NCI-H1048 (cell line): ENCODE measurements around the gene PICK1.

Experiments
- DNase-seq: peaks from one replicate; lab custom pipeline; 2025; lab: John Stamatoyannopoulos, UW

The PICK1 gene

GRCh38 chr22:38088629-38089473 lies 31.6 kb downstream of the PICK1 start:
- DNase-seq, result no peak

- DNase-seq, result no peak
Measured at GRCh38 chr22:38089474-38089851, 32.3 kb downstream of the PICK1 start.

GRCh38 chr22:38097058-38097457 lies 39.9 kb downstream of the PICK1 start:
- DNase-seq, result no peak

GRCh38 chr22:38097557-38098409 lies 40.6 kb downstream of the PICK1 start:
- DNase-seq, result no peak

- no peak for DNase-seq
Measured at GRCh38 chr22:38098410-38099249, 41.4 kb downstream of the PICK1 start.

GRCh38 chr22:38103641-38104040 lies 46.4 kb downstream of the PICK1 start:
- no peak for DNase-seq

GRCh38 chr22:38104084-38104483 lies 46.9 kb downstream of the PICK1 start:
- no peak for DNase-seq

GRCh38 chr22:38106814-38107578 lies 49.8 kb downstream of the PICK1 start:
- DNase-seq, result no peak

- DNase-seq, result no peak
Measured at GRCh38 chr22:38107692-38108515, 50.7 kb downstream of the PICK1 start.

- no peak for DNase-seq
Measured at GRCh38 chr22:38108561-38109319, 51.5 kb downstream of the PICK1 start.

- DNase-seq, result no peak
Measured at GRCh38 chr22:38109371-38110001, 52.3 kb downstream of the PICK1 start.

- DNase-seq, result no peak
Measured at GRCh38 chr22:38110008-38110862, 53.0 kb downstream of the PICK1 start, which contains the start of gene BAIAP2L2. Gene BAIAP2L2, minus strand, starts transcription at chr22:38110684. Its CDS starts 159 bp downstream, at chr22:38110525.

GRCh38 chr22:38110863-38111852 lies 54.0 kb downstream of the PICK1 start:
- DNase-seq, result no peak

- DNase-seq, result no peak
Measured at GRCh38 chr22:38111925-38112355, 54.7 kb downstream of the PICK1 start.

GRCh38 chr22:38112381-38112780 lies 55.2 kb downstream of the PICK1 start:
- DNase-seq, result no peak

- peak; percentile 45 for DNase-seq
Measured at GRCh38 chr22:38114484-38115398, 57.5 kb downstream of the PICK1 start.
